WTC11 (cell line): ENCODE results near the gene FFAR2.

Experiments used
- CTCF ChIP-seq: fragments of 200-600 bp; IDR thresholded peaks from 2 replicates; pipeline ENCODE4 v1.8.0; 2022; ENCODE audit warnings: antibody characterized with exemption
- IRF2 ChIP-seq: sonication (generic); formaldehyde crosslinking; IDR thresholded peaks from 2 replicates; pipeline ENCODE4 v1.8.0; 2022; ENCODE audit warnings: low read depth, missing genetic modification reagents, borderline replicate concordance
- MAX ChIP-seq: sonication (generic); formaldehyde crosslinking; IDR thresholded peaks from 2 replicates; pipeline ENCODE4 v1.8.0; 2022; ENCODE audit warnings: mild to moderate bottlenecking, missing genetic modification reagents
- TEAD1 ChIP-seq: sonication (generic); formaldehyde crosslinking; IDR thresholded peaks from 2 replicates; pipeline ENCODE4 v1.8.0; 2022; ENCODE audit warnings: mild to moderate bottlenecking, missing genetic modification reagents
- USF2 ChIP-seq: sonication (generic); formaldehyde crosslinking; IDR thresholded peaks from 2 replicates; pipeline ENCODE4 v1.8.1; 2023; ENCODE audit warnings: mild to moderate bottlenecking, missing genetic modification reagents, moderate library complexity
- ZNF512 ChIP-seq: sonication (generic); formaldehyde crosslinking; IDR thresholded peaks from 2 replicates; pipeline ENCODE4 v1.8.1; 2022; ENCODE audit warnings: missing genetic modification reagents, borderline replicate concordance

GRCh38 chr19:35416331-35416730 lies 31.7 kb upstream of the FFAR2 start:
- TF ChIP-seq ZNF512, result no peak
- TF ChIP-seq CTCF, result no peak
- no peak for TF ChIP-seq MAX (CRISPR knock-in tag)
- TF ChIP-seq USF2, result no peak
- no peak for TF ChIP-seq IRF2 (CRISPR knock-in tag)
- TF ChIP-seq TEAD1 (CRISPR knock-in tag), result no peak
